DND-41 (cell line): ENCODE results near the gene THRB.

Experiments
- ATAC-seq: fragments of 200-7000 bp; cut with Tn5 transposase; 3 replicates; pipeline ENCODE4 v1.9.1; 2021; ENCODE audit warnings: low read depth; ENCODE audit not compliant: insufficient read depth
- DNase-seq: peaks from one replicate; pipeline ENCODE4 v3.0.0-alpha.2; 2020
- H2AFZ ChIP-seq: 2 replicates; pipeline ENCODE4 v1.6.0; 2012; ENCODE audit warnings: low read depth, low read length
- H3K27ac ChIP-seq: 2 replicates; pipeline ENCODE4 v1.5.1; 2012; ENCODE audit warnings: low read length, inconsistent platforms
- H3K27me3 ChIP-seq: fragments of 200-600 bp; sonication (generic); 2 replicates; pipeline ENCODE4 v1.6.0; 2012; ENCODE audit warnings: low read length, mild to moderate bottlenecking, inconsistent platforms; ENCODE audit not compliant: insufficient read depth, poor library complexity
- H3K36me3 ChIP-seq: 2 replicates; pipeline ENCODE4 v1.5.1; 2012; ENCODE audit warnings: low read length, inconsistent platforms; ENCODE audit not compliant: insufficient read depth
- H3K4me1 ChIP-seq: 2 replicates; pipeline ENCODE4 v1.5.1; 2012; ENCODE audit warnings: mild to moderate bottlenecking, low read length; ENCODE audit not compliant: insufficient read depth
- H3K4me2 ChIP-seq: 2 replicates; pipeline ENCODE4 v1.6.0; 2012; ENCODE audit warnings: mild to moderate bottlenecking, moderate library complexity, low read length, inconsistent platforms; ENCODE audit not compliant: insufficient read depth
- H3K4me3 ChIP-seq, 2 experiments: fragments of 200-600 bp in 1 of 2; shearing (Covaris generic) in 1 of 2; 2 replicates each; pipeline ENCODE4 v1.5.1; 2012 to 2016; ENCODE audit warnings: inconsistent platforms in 2 of 2, low read length in 2 of 2, mild to moderate bottlenecking in 2 of 2, low read depth in 1 of 2, moderate library complexity in 1 of 2
- H3K79me2 ChIP-seq: 2 replicates; pipeline ENCODE4 v1.6.0; 2012; ENCODE audit warnings: low read length, inconsistent platforms; ENCODE audit not compliant: insufficient read depth
- H3K9ac ChIP-seq: 2 replicates; pipeline ENCODE4 v1.6.0; 2012; ENCODE audit warnings: low read depth, mild to moderate bottlenecking, inconsistent platforms, low read length, moderate library complexity
- H3K9me3 ChIP-seq: 2 replicates; pipeline ENCODE4 v1.5.1; 2012; ENCODE audit warnings: low read length, moderate library complexity, mild to moderate bottlenecking, inconsistent platforms; ENCODE audit not compliant: insufficient read depth, severe bottlenecking
- H4K20me1 ChIP-seq: 2 replicates; pipeline ENCODE4 v1.6.0; 2012; ENCODE audit warnings: low read length; ENCODE audit not compliant: insufficient read depth
- CTCF ChIP-seq: IDR thresholded peaks from 2 replicates; pipeline ENCODE4 v1.5.1; 2012; ENCODE audit warnings: borderline replicate concordance, low read length, moderate library complexity, mild to moderate bottlenecking; ENCODE audit not compliant: poor library complexity, severe bottlenecking; ENCODE audit errors: extremely low read depth
- EZH2 ChIP-seq: IDR thresholded peaks from 3 replicates; pipeline ENCODE4 v1.6.1; 2012; ENCODE audit warnings: borderline replicate concordance, low read depth, mild to moderate bottlenecking, moderate library complexity, low read length, inconsistent platforms; ENCODE audit not compliant: severe bottlenecking

Gene THRB

GRCh38 chr3:24446032-24446431, 48.6 kb downstream of the THRB start:
- TF ChIP-seq EZH2 (no peak), CTCF (no peak)
- H3K27ac ChIP-seq = no peak overlapping the region
- no peak for DNase-seq
- no peaks in the 10 kb centered on the region for H3K4me1 ChIP-seq
- H3K4me2 ChIP-seq = no peak overlapping the region
- ATAC-seq = no peak
- no peaks in the 10 kb centered on the region for H3K79me2 ChIP-seq
- no peaks in the 10 kb centered on the region for H3K27me3 ChIP-seq
- H4K20me1 ChIP-seq = no peaks in the 10 kb centered on the region
- H2AFZ ChIP-seq = no peak overlapping the region
- no peak overlapping the region for H3K9ac ChIP-seq
- H3K9me3 ChIP-seq = no peaks in the 10 kb centered on the region
- no peaks in the 10 kb centered on the region for H3K36me3 ChIP-seq
- no peak overlapping the region for H3K4me3 ChIP-seq

- Histone ChIP-seq H3K9ac (no peak overlapping the region), H3K4me2 (no peak overlapping the region), H3K4me1 (no peaks in the 10 kb centered on the region), H3K27ac (no peak overlapping the region), H3K4me3 (no peak overlapping the region), H2AFZ (no peak overlapping the region), H3K27me3 (no peaks in the 10 kb centered on the region), H3K79me2 (no peaks in the 10 kb centered on the region), H4K20me1 (no peaks in the 10 kb centered on the region), H3K9me3 (no peaks in the 10 kb centered on the region), H3K36me3 (no peaks in the 10 kb centered on the region)
- DNase-seq (no peak), ATAC-seq (no peak)
- TF ChIP-seq EZH2 = no peak
- TF ChIP-seq CTCF = no peak
These were observed 51.2 kb downstream of the THRB start for GRCh38 chr3:24443476-24443875.

- no peaks in the 10 kb centered on the region for H3K27me3 ChIP-seq
- no peaks in the 10 kb centered on the region for H4K20me1 ChIP-seq
- no peaks in the 10 kb centered on the region for H3K4me1 ChIP-seq
- H3K27ac ChIP-seq = no peak overlapping the region
- no peak for DNase-seq
- no peak overlapping the region for H3K4me2 ChIP-seq
- H3K79me2 ChIP-seq = no peaks in the 10 kb centered on the region
- H3K36me3 ChIP-seq = no peaks in the 10 kb centered on the region
- no peak overlapping the region for H3K4me3 ChIP-seq
- TF ChIP-seq CTCF (no peak), EZH2 (no peak)
- no peak overlapping the region for H3K9ac ChIP-seq
- no peak overlapping the region for H2AFZ ChIP-seq
- no peaks in the 10 kb centered on the region for H3K9me3 ChIP-seq
- ATAC-seq = no peak
These were observed 53.7 kb downstream of the THRB start for GRCh38 chr3:24440760-24441464.
